Stomach (tissue), 4 donors: ENCODE data around the gene SLC13A5.

Experiments
- EP300 ChIP-seq: sonication (generic); formaldehyde crosslinking; IDR thresholded peaks from one replicate; pipeline ENCODE4 v1.6.1; 2017; ENCODE audit warnings: antibody characterized with exemption
- POLR2A ChIP-seq, 4 donors: fragments of 450-650 bp; IDR thresholded peaks; one replicate each; pipeline ENCODE4 v1.6.1; 2016; ENCODE audit warnings: antibody characterized with exemption in 4 of 4, control low read depth in 2 of 4, mild to moderate bottlenecking in 1 of 4, moderate library complexity in 1 of 4
- POLR2AphosphoS5 ChIP-seq, 3 donors: sonication (generic); formaldehyde crosslinking; IDR thresholded peaks; one replicate each; pipeline ENCODE4 v1.6.1; 2016; ENCODE audit warnings: antibody characterized with exemption in 3 of 3
- TF ChIP-seq, protein P1 (sequence below), 7 experiments: fragments of 450-650 bp in 4 of 7; fragments of 200-600 bp in 3 of 7; sonication (generic) in 3 of 7; IDR thresholded peaks; one replicate each; pipeline ENCODE4 v1.5.1; 2016 to 2019; ENCODE audit warnings: antibody characterized with exemption in 7 of 7, control low read depth in 2 of 7, mild to moderate bottlenecking in 1 of 7

DNA sequence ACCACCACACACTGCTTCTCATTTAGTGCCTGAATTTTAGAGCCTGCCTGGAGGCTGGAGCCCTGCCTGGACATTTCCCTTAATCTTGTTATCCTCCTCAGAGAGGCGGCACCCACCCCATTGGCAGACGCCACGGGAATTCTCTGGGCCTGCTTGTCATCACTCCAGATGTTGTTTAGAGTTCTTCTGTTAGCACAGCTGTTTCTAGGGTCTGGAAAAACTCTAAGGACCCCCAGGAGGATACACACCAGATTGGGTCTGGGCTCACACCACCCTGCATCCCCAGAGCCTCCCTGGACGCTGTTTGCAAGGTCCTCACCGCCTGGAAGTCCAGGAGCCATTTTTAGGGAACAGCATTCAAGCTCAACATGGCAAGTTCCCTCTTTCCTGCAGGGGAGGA is 42.1 kb upstream of the SLC13A5 start:
- TF ChIP-seq POLR2AphosphoS5 (IDR thresholded peaks at IDR 0.05) = no peak
- TF ChIP-seq, protein P1, sequence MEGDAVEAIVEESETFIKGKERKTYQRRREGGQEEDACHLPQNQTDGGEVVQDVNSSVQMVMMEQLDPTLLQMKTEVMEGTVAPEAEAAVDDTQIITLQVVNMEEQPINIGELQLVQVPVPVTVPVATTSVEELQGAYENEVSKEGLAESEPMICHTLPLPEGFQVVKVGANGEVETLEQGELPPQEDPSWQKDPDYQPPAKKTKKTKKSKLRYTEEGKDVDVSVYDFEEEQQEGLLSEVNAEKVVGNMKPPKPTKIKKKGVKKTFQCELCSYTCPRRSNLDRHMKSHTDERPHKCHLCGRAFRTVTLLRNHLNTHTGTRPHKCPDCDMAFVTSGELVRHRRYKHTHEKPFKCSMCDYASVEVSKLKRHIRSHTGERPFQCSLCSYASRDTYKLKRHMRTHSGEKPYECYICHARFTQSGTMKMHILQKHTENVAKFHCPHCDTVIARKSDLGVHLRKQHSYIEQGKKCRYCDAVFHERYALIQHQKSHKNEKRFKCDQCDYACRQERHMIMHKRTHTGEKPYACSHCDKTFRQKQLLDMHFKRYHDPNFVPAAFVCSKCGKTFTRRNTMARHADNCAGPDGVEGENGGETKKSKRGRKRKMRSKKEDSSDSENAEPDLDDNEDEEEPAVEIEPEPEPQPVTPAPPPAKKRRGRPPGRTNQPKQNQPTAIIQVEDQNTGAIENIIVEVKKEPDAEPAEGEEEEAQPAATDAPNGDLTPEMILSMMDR (IDR thresholded peaks at IDR 0.05) = no peak
- no peak for TF ChIP-seq POLR2A (IDR thresholded peaks at IDR 0.05)
- no peak for TF ChIP-seq EP300
